GM21528 (cell line): Measurements from ENCODE around the gene B9D1.
"Not testable (repeated sequence)": the region's sequence is repeated elsewhere in the genome, so short reads cannot be mapped to it uniquely, and the experiment has no call there.

Source experiments
- ATAC-seq: cut with Tn5 transposase; IDR thresholded peaks from one replicate; pipeline ENCODE4 v1.9.1; 2021; ENCODE audit warnings: mild to moderate bottlenecking, moderate library complexity; ENCODE audit not compliant: unreplicated experiment, low FRiP score

B9D1 gene

DNA sequence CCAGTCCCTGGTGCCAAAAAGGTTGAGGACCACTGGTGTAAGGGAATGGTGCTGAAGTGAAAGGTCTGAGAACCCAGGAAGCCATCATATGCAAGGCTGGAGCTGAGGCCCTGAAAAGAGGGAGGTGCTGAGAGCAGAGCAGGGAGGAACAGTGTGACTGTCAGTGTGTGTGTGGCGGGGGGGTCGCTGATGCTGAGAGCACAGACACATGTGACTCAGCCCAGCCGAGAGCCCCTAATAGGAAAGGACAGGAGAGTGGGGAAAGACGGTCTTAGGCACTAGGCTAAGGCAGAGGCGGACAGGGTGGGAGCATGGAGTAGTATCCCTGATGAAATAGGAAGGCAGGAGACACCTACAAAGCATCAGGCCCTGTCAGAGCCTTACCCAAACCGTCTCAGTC lies 1.2 kb downstream of the B9D1 start:
- ATAC-seq, result no peak

DNA sequence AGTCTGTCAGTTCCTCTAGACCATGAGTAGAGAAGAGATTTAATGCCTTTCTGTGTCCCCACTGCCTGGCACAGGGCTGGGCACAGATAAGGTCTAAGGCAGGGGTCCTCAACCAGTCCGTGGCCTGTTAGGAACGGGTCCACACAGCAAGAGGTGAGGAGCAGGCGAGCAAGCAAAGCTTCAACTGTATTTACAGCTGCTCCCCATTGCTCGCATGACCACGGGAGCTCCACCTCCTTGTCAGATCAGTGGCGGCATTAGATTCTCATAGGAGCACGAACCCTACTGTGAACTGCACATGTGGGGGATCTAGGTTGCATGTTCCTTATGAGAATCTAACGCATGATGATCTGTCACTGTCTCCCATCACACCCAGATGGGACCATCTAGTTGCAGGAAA lies 1.8 kb downstream of the B9D1 start:
- ATAC-seq, result no peak

- no peak for ATAC-seq
Observed at GRCh38 chr17:19359856-19360255, 2.7 kb downstream of the B9D1 start.

DNA sequence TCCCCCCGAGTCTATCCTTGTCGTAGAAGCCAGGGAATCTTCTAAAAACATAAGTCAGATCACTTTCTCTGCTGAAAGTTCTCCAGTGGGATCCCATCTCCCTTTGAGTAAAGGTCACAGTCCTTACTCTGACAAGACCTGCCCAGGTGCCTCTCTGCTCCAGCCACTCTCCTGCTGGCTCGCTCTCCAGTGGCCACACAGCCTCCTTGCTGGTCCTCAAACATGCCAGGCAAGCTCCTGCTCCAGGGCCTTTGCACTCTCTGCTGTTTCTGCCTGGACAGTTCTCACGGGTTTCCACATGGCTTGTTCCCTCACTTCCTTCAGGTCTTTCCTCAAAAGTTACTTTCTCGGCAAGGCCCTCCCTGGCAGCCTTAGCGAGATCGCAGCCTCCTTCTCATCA lies 3.4 kb downstream of the B9D1 start:
- no peak for ATAC-seq

DNA sequence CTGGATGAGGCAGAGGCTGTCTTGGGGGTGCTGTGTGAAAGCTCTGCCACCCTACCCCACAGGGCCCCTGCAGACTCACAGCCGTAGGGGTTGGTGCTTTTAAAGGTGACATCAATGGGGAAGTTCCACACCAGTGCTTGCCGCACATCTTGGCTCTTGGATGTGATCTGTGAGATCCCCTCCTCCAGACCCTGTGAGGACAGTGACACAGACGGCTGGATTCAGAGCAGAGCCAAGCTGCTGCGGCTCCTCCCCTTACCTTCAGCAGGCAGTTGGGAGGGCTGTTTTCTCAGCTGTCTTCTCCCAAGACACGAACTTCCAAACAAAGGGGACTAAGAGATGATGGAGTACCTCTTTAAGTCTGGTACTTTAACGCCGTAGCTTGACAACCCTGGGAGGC lies 4.8 kb downstream of the B9D1 start:
- ATAC-seq, result no peak

GRCh38 chr17:19357351-19357750 lies 5.2 kb downstream of the B9D1 start:
- ATAC-seq, result no peak

- no peak for ATAC-seq
Observed at GRCh38 chr17:19354748-19355147, 7.8 kb downstream of the B9D1 start.

DNA sequence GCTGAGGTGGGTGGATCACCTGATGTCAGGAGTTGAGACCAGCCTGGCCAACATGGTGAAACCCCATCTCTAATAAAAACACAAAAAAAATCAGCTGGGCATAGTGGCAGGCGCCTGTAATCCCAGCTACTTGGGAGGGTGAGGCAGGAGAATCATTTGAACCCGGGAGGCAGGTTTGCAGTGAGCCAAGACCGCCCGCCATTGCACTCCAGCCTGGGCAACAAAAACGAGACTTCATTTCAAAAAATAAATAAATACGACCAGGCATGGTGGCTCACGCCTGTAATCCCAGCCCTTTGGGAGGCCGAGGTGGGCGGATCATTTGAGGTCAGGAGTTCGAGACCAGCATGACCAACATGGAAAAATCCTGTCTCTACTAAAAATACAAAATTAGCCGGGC lies 9.1 kb downstream of the B9D1 start:
- not testable (repeated sequence) for ATAC-seq

DNA sequence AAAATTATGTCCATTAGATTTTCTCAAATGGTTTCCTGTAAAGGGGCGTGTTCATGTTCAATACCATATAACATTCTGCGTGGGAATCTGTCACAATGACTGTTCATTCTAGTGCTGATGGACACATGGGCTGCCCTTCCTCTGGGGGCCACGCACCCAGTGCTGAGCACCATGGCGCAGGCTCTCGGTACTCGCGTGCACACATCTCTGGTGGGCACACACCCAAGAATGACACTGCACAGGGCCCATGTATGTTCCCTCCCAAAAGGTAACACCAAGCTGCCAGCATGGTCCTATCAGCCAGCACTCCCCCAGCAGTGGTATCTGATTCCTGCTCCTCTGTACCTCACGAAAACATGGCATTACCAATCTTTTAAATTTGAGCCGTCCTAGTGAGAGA lies 13.7 kb downstream of the B9D1 start:
- ATAC-seq, result no peak

DNA sequence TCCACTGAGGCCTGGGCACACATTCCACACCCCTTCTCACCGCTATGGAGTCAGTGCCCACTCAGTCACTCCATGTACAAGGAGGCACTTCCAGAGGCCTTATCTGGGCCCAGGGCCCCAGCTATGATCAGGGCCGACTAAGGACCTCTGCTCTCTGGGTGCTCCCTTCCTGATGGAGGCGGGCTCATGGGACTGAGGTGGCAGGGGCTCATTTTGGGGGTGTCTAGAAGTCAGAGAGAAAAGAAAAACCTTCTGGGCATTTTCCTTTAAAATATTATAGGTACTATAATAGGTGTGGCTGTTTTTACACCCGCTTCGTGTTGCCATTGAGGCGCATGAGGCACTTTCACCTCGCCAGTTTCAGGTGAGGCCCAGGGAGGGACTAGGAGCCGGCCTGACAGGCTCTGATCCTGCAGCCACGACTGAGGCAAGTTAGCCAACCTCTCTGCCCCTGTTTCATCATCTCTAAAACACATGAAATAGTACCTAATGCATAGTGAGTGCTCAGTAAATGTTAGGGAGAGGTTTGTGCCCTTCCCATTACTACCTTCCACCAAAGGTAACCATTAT lies 14.4 kb downstream of the B9D1 start:
- ATAC-seq, result no peak

GRCh38 chr17:19347323-19348080 lies 15.0 kb downstream of the B9D1 start:
- no peak for ATAC-seq

- ATAC-seq, result no peak
Observed at GRCh38 chr17:19346351-19347255, 15.9 kb downstream of the B9D1 start.

DNA sequence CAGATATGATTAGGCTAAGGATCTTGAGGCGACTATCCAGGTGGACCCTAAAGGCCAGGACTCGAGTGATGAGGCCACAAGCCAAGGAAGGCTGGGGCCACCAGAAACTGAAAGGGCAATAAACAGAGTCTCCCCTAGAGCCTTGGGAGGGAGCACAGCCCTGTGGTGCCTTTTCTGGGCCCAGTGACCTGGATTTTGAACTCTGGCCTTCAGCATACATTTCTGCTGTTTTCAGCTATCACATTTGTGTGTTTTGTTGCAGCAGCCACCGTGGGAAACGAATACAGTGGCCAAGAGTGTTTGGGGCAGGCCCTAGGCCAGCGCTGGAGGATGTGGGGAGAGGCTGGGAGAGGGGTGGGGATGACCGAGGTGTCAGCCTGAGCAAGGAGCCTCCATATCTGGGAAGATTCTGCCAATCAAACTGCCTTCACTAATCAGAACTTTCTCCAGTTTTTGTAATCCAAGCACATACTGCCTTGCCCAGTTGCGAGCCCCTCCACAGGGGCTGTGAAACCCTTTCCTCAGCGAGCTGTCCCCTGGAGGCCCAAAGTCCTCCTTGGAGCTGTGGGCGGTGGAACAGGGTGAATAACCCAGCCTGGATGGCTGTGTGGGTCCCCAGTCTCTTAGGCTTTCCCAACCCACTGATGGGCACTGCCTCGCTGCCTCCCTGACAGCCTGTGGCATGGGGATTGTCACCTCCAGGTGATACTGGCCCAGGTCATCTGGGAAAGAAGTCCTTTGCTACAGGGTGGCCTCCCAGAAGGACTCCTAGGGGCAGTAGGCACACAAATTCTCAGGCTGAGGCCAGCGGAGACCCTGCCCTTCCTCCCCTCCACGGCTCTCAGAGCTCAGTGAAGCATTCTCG lies 16.8 kb downstream of the B9D1 start:
- ATAC-seq, result no peak

DNA sequence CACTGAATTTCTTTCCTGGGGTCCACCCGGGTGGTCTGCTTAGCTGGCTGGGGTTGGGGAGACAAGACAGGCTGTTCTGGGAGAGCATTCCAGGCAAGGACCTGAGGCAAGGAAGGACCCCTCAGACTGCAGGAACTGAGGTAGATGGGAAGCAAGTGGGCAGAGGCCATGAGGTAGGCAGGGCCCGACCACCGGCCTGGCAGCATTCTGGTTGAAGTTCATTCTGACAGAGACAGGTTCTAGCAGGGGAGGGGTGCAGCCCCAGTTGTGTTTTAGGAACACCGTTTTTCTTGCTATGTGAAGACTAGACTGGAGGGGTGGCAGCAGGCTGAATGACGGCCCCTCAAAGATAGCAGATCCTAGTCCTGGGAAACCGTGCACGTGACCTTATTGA lies 17.5 kb downstream of the B9D1 start:
- no peak for ATAC-seq

DNA sequence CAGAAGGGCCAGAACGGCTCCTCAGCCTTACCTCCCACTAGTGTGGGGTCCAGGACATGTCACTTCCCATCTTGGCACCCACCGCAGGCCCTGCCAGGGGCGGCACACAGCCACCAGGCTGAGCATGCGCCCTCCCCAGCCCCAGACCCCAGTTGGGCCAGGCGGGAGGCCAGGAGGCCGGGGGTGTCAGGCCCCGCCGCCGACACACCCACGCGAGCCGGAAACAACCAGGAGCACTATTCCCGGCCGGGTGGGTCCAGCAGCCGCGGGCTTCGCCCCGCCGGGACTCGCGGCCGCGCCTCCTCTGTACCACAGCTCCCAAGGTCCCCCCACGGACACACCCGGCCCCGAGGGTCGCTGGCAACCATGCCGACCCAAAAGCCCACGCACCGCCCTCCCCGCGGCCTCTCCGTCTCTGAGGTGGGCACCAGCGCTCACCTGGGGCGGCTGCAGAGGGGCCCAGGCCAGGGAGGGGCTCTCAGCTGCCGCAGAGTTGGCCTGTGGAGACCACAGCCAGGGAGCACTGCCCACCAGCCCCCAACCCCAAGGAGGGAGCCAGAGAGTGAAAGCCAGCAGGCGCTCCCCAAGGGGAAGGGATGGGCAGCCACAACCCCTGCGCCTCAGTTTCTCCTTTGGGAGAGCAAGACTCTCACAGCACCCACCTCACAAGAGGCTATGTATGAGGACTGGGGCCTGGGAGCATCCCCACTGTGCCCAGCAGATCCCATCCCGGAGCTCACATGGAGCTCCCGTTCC lies 18.0 kb downstream of the B9D1 start:
- no peak for ATAC-seq

- no peak for ATAC-seq
Observed at GRCh38 chr17:19343671-19344151, 18.8 kb downstream of the B9D1 start.

DNA sequence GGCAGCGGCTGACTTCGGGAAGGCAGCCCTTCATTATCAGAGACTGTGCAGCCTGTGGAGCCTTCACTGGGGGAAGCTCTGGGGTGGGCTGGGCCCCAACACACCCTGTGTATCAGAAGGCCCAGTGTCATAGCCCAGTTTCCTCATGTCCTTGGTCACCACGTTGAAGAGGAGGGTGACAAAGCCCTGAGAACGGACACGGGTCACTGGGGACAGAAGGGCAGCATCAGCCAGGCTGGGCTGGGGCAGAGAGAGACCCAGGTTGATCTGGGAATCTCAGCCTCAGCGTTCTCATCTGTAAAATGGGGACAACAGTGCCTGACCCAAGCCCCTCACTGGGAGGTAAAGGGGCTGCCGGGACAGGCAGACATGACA lies 19.3 kb downstream of the B9D1 start:
- ATAC-seq, result no peak

DNA sequence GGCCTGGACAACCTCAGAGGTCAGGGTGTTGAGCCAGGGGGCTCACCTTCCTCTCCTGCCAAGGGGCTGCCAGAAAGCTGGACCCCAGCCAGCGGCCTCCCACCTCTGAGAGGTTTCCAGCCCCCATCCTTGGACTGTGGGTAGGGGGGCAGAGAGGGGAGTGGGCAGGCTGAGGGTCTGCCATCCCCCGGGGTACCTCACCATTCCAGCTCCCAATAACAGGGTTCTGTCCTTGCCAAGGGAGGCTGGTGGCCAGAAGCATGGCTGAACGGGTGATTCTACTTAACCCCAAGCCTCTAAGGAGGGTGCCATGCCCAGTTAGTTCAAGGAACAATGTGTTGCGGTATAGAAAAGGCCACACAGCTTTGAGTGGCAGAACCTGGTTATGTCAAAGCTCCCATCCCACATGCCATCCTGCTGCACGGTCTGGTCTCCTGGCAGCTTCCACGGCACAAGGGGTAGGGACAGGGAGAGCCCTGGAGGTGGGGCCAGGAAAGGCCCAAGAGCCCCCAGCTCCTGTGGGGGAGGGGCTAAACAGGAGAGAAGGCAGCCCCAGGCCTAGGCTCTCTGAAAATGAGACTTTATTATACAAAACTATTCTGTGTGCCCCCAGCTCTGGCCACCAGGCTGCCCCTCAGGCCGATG lies 19.8 kb downstream of the B9D1 start:
- ATAC-seq, result no peak
